ENCODE data around the gene PDE6G. TPM values are rescaled to one million over a fixed set of nuclear protein-coding genes. Genes with fewer than 3 reads are reported as not detected.

The PDE6G gene
- total RNA-seq, 4 donors from 2014 or later, result 0.98 TPM; not detected in 3

DNA sequence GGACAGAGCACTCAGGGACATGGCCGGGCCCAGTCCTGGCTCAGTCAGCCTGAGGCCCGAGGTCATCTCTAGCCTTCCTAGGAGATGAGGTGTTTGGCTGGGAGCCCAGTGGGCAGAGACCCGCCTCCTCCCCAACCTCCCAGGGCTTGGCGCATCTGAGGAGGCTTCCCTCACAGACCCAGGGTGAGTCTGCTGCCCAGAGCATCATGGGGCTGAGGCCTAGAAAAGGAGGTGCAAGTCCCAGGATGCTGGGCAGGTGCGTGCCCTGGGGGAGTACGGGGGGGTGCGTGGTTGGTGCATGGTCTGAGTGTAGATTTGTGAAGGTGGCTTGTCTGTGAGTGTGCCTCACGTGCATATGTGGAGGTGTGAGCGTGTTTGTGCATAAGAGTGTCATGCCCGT lies 4.7 kb downstream of the PDE6G start:
- Histone ChIP-seq H3K4me3 (no peak overlapping the region), H3K36me3 (no peaks in the 10 kb centered on the region), H3K9me3 (peaks cover 0 to 7% (median 5%) of the 10 kb centered on the region in 4 donors), H3K27me3 (peaks cover 0 to 92% (median 28%) of the 10 kb centered on the region in 4 donors), H3K4me1 (peaks cover 0 to 8% (median 3%) of the 10 kb centered on the region in 4 donors), H3K27ac (replicated peaks in 1 of 4) (no peak overlapping the region)
- intact Hi-C loops (cut with DNase I), result no loop called here
- TF ChIP-seq CTCF (IDR thresholded peaks at IDR 0.05), result no peak
- no peak for TF ChIP-seq POLR2AphosphoS5 (IDR thresholded peaks at IDR 0.05)
- no peak for TF ChIP-seq POLR2A (IDR thresholded peaks at IDR 0.05; ENCODE audit: low read depth)
- no peak for TF ChIP-seq EP300 (IDR thresholded peaks at IDR 0.05)
- no peak for DNase-seq (ENCODE audit: extremely low spot score)
- 89% methylated on average over 8 of the region's 10 CpGs for WGBS

- 71% methylated on average over 5 of the region's 9 CpGs for WGBS
- no peaks in the 10 kb centered on the region for H3K36me3 ChIP-seq
- intact Hi-C loops (cut with DNase I), result no loop called here
- H3K27ac ChIP-seq (replicated peaks in 1 of 4), result no peak overlapping the region
- H3K9me3 ChIP-seq, result peaks cover 0 to 7% (median 5%) of the 10 kb centered on the region in 4 donors
- no peak for TF ChIP-seq CTCF (IDR thresholded peaks at IDR 0.05)
- TF ChIP-seq POLR2AphosphoS5 (IDR thresholded peaks at IDR 0.05), result no peak
- TF ChIP-seq POLR2A (IDR thresholded peaks at IDR 0.05; ENCODE audit: low read depth), result no peak
- TF ChIP-seq EP300 (IDR thresholded peaks at IDR 0.05), result no peak
- H3K4me1 ChIP-seq, result peaks cover 0 to 8% (median 3%) of the 10 kb centered on the region in 4 donors
- H3K4me3 ChIP-seq, result no peak overlapping the region
- peaks cover 0 to 92% (median 28%) of the 10 kb centered on the region in 4 donors for H3K27me3 ChIP-seq
- no peak for DNase-seq (ENCODE audit: extremely low spot score)
Observed at GRCh38 chr17:81650951-81651350, 5.4 kb downstream of the PDE6G start.

GRCh38 chr17:81648707-81649085 lies 7.6 kb downstream of the PDE6G start:
- H3K27ac ChIP-seq (replicated peaks in 1 of 4), result no peak overlapping the region
- H3K4me3 ChIP-seq, result no peak overlapping the region
- H3K9me3 ChIP-seq, result peaks cover 0 to 7% (median 5%) of the 10 kb centered on the region in 4 donors
- WGBS, result 48% methylated on average over 10 of the region's 14 CpGs
- intact Hi-C loops (cut with DNase I), result no loop called here
- peaks cover 0 to 8% (median 3%) of the 10 kb centered on the region in 4 donors for H3K4me1 ChIP-seq
- H3K27me3 ChIP-seq, result peaks cover 0 to 71% (median 28%) of the 10 kb centered on the region in 4 donors
- H3K36me3 ChIP-seq, result no peaks in the 10 kb centered on the region
- no peak for TF ChIP-seq CTCF (IDR thresholded peaks at IDR 0.05)
- no peak for TF ChIP-seq POLR2A (IDR thresholded peaks at IDR 0.05; ENCODE audit: low read depth)
- DNase-seq (ENCODE audit: extremely low spot score), result no peak

DNA sequence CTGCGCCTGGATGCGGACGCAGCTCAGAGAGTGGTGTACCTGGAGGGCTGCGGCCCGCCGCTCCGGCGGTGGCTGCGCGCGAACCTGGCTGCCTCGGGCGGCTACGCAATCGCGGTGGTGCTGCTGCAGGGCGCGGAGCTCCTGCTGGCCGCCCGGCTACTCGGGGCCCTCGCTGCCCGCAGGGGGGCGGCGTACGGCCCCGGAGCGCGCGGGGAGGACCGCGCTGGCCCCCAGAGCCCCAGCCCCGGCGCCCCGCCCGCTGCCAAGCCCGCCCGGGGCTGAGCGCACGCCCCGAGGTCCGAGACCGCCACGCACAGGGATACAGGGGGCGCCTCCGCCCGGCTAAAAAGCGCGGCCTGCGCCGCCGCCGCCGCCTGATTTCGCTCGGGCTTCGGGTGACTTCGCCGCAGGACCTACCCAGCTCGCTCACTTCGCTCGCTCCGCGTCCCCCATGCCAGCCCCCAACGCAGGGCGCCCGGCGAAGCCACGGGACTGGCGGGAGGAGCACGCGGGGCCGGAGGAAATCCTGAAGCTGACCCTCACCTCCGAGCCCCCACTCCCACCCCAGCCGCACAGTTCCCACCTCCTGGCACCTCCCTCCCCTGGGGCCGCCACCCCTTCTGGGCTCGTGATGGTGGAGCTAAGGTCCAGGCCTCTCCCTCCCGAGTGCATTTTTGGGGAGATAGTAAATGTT lies 8.2 kb downstream of the PDE6G start:
- intact Hi-C loops (cut with DNase I), result no loop called here
- TF ChIP-seq POLR2A (IDR thresholded peaks at IDR 0.05; ENCODE audit: low read depth) (no peak), EP300 (IDR thresholded peaks at IDR 0.05) (no peak), POLR2AphosphoS5 (IDR thresholded peaks at IDR 0.05) (no peak), CTCF (IDR thresholded peaks at IDR 0.05) (no peak)

More for the DNA sequence above, 8.2 kb downstream of the PDE6G start:
- Histone ChIP-seq H3K27ac (replicated peaks in 1 of 4) (no peak overlapping the region), H3K36me3 (no peaks in the 10 kb centered on the region), H3K27me3 (peaks cover 0 to 65% (median 25%) of the 10 kb centered on the region in 4 donors), H3K4me1 (peaks cover 0 to 8% (median 3%) of the 10 kb centered on the region in 4 donors), H3K4me3 (no peak overlapping the region), H3K9me3 (peaks cover 0 to 7% (median 5%) of the 10 kb centered on the region in 4 donors)
- WGBS, result 9% methylated on average over 5 of the region's 78 CpGs
- no peak for DNase-seq (ENCODE audit: extremely low spot score)
